Metanephros (tissue), 2 donors: ENCODE data around the gene CBX7. TPM values are rescaled to one million over a fixed set of nuclear protein-coding genes. Genes with fewer than 3 reads are reported as not detected.

Source experiments
- small RNA-seq: library from RNA; depleted of rRNA; stranded (forward); fragments of <200 nt; gene quantifications from one replicate; pipeline ENCODE3, GENCODE V24; 2014; ENCODE audit warnings: low replicate concordance
- total RNA-seq: library from RNA; depleted of rRNA; stranded (reverse); fragments of >200 nt; gene quantifications from one replicate; pipeline ENCODE4 v1.2.3, GENCODE V29; 2014

Gene CBX7
- total RNA-seq, result 14.7 TPM

GRCh38 chr22:39152511-39153219 lies at the start of gene CBX7:
Gene CBX7, minus strand, starts transcription at chr22:39152680. Its CDS starts 236 bp downstream, at chr22:39152444.

DNA sequence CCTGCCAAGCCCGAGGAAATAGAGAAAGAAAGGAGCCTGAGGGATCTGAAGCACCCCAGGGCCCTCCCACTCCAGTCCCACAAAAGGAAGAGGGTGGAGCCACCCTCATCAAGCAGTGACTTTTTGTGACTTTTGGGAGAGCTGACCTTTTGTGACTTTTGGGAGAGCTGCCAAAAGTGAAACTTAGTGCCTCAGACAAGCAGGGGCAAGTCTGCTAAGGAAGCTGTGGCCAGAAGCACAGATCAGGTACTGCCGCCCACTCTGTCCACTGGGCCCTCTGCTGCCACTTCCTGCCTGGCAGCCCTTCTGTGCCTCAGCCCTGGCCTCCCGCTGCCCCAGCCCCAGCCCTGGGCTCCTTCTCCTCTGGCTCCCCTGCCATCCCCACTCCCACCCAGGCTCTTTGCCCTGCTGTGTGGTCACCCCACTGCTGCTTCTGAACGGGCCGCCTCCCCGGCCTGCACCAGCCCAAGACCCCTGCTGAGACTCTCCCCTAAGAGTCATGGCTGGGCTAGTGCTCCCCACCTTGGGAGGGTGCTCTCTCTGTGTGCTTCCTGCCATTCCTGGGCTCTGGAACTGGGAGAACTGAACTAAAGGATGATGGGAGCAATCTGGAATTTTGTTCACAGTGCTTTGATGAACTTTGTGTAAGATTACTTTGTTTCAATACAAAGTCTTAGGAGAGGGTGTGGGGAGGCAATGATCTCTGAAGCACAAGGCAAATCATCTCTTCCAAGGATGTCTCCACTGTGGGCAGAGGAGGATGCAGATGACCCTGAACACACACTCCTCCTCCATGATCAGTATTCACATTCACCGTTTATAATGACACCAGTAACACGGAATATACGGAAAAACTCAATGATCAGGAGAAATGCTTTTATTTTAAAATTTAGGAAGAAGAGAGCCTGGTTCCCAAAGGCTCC lies 55.1 kb downstream of the CBX7 start, which contains the start of gene APOBEC3H:
TSS of gene APOBEC3H (plus strand) at position 147 of the 923 bp plus-strand sequence. CDS start 3,035 bp downstream, outside the sequence.

Small RNAs within 50 kb of the gene (small RNA-seq; reads per million reads assigned to genes)
- not detected for gene COX5BP7

Other genes with a start within 250 kb of the CBX7 start
- gene APOBEC3A, start 195.1 kb downstream of the CBX7 start, total RNA-seq, result 2.5 TPM
- 2.6 TPM for gene APOBEC3B, start 170.3 kb downstream of the CBX7 start, total RNA-seq
- 4.4 TPM for gene APOBEC3C, start 138.4 kb downstream of the CBX7 start, total RNA-seq
- 1.1 TPM for gene APOBEC3D, start 131.6 kb downstream of the CBX7 start, total RNA-seq
- gene APOBEC3F, start 111.8 kb downstream of the CBX7 start, total RNA-seq, result 7.5 TPM
- 12.0 TPM for gene APOBEC3G, start 75.4 kb downstream of the CBX7 start, total RNA-seq
- gene APOBEC3H, start 55.4 kb downstream of the CBX7 start, total RNA-seq, result 0.18 TPM
- gene PDGFB, start 92.3 kb upstream of the CBX7 start, total RNA-seq, result 15.8 TPM
- gene RPL3, start 166.9 kb upstream of the CBX7 start, total RNA-seq, result 3,148 TPM
- 41.5 TPM for gene SYNGR1, start 197.3 kb upstream of the CBX7 start, total RNA-seq
- 25.6 TPM for gene TAB1, start 247.1 kb upstream of the CBX7 start, total RNA-seq